ENCODE results near the gene GLP2R. TPM values are rescaled to one million over a fixed set of nuclear protein-coding genes. Genes with fewer than 3 reads are reported as not detected.

Gene GLP2R
- total RNA-seq, 1 experiment from 2014 or later: 0.08 TPM

GRCh38 chr17:9929871-9930270, 104.1 kb downstream of the GLP2R start:
- in situ Hi-C loops (cut with HindIII; ENCODE audit: low pct_unique_long_range_greater_than_20kb, low sequenced_read_pairs) (no loop called here), intact Hi-C loops (cut with micrococcal nuclease; ENCODE audit: unreplicated experiment) (loop anchor here (5.0 kb wide), 1 partner anchor 32 kb away; no protein-coding TSS in a partner anchor)
- ChIA-PET CTCF (no interaction called here), POLR2A (no interaction called here)
- ATAC-seq (no peak), DNase-seq (ENCODE audit: low read depth, low spot score) (no peak)
- BruUV-seq (replicated peaks): no TSS peak
- Histone ChIP-seq H3K4me3 (ENCODE audit: low read depth in 2 of 2, low read length in 2 of 2) (no peak overlapping the region), H3K36me3 (ENCODE audit: control insufficient read depth, insufficient read depth, low read length) (no peaks in the 10 kb centered on the region), H3K9me3 (ENCODE audit: control insufficient read depth, insufficient read depth, low read depth, low read length) (no peaks in the 10 kb centered on the region), H3K4me1 (ENCODE audit: control insufficient read depth, insufficient read depth, low read length) (no peaks in the 10 kb centered on the region), H3K27ac (ENCODE audit: low read length) (no peak overlapping the region), H3K27me3 (ENCODE audit: control insufficient read depth, insufficient read depth, low read length) (peaks cover 12% of the 10 kb centered on the region)
- TF ChIP-seq SIN3A (IDR thresholded peaks at IDR 0.05; ENCODE audit: borderline replicate concordance, insufficient read depth, low read depth, low read length): no peak
- TF ChIP-seq CTCF (IDR thresholded peaks at IDR 0.05): no peak
- TF ChIP-seq TCF7L2 (IDR thresholded peaks at IDR 0.05; ENCODE audit: low read depth, low read length): no peak
- no peak for TF ChIP-seq POLR2AphosphoS5 (IDR thresholded peaks at IDR 0.05; ENCODE audit: low read depth, low read length)
- TF ChIP-seq REST (IDR thresholded peaks at IDR 0.05; ENCODE audit: insufficient read depth in 1 of 2, low read depth in 2 of 2, low read length in 1 of 2): no peak

GRCh38 chr17:9931144-9931741, 105.5 kb downstream of the GLP2R start:
- no peaks in the 10 kb centered on the region for H3K36me3 ChIP-seq (ENCODE audit: control insufficient read depth, insufficient read depth, low read length)
- H3K4me3 ChIP-seq (ENCODE audit: low read depth in 2 of 2, low read length in 2 of 2): no peak overlapping the region
- BruUV-seq (replicated peaks): no TSS peak
- ATAC-seq: no peak
- POLR2A ChIA-PET: no interaction called here
- H3K4me1 ChIP-seq (ENCODE audit: control insufficient read depth, insufficient read depth, low read length): no peaks in the 10 kb centered on the region
- DNase-seq (ENCODE audit: low read depth, low spot score): no peak
- H3K9me3 ChIP-seq (ENCODE audit: control insufficient read depth, insufficient read depth, low read depth, low read length): no peaks in the 10 kb centered on the region
- intact Hi-C loops (cut with micrococcal nuclease; ENCODE audit: unreplicated experiment): no loop called here
- TF ChIP-seq SIN3A (IDR thresholded peaks at IDR 0.05; ENCODE audit: borderline replicate concordance, insufficient read depth, low read depth, low read length) (no peak), TCF7L2 (IDR thresholded peaks at IDR 0.05; ENCODE audit: low read depth, low read length) (no peak), REST (IDR thresholded peaks at IDR 0.05; ENCODE audit: insufficient read depth in 1 of 2, low read depth in 2 of 2, low read length in 1 of 2) (no peak)
- H3K27me3 ChIP-seq (ENCODE audit: control insufficient read depth, insufficient read depth, low read length): peaks cover 12% of the 10 kb centered on the region
- CTCF ChIA-PET: no interaction called here
- in situ Hi-C loops (cut with HindIII; ENCODE audit: low pct_unique_long_range_greater_than_20kb, low sequenced_read_pairs): no loop called here
- H3K27ac ChIP-seq (ENCODE audit: low read length): no peak overlapping the region

Data from Panc1 (cell line).